ENCODE results near the gene LRRC52. TPM values are rescaled to one million over a fixed set of nuclear protein-coding genes. Genes with fewer than 3 reads are reported as not detected.

Gene LRRC52
- total RNA-seq, 1 donor from 2014 or later: not detected

GRCh38 chr1:165562571-165562970 is 18.8 kb downstream of the LRRC52 start:
- TF ChIP-seq, protein P1, sequence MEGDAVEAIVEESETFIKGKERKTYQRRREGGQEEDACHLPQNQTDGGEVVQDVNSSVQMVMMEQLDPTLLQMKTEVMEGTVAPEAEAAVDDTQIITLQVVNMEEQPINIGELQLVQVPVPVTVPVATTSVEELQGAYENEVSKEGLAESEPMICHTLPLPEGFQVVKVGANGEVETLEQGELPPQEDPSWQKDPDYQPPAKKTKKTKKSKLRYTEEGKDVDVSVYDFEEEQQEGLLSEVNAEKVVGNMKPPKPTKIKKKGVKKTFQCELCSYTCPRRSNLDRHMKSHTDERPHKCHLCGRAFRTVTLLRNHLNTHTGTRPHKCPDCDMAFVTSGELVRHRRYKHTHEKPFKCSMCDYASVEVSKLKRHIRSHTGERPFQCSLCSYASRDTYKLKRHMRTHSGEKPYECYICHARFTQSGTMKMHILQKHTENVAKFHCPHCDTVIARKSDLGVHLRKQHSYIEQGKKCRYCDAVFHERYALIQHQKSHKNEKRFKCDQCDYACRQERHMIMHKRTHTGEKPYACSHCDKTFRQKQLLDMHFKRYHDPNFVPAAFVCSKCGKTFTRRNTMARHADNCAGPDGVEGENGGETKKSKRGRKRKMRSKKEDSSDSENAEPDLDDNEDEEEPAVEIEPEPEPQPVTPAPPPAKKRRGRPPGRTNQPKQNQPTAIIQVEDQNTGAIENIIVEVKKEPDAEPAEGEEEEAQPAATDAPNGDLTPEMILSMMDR (conservative IDR thresholded peaks at IDR 0.05): no peak
- H3K36me3 Mint-ChIP-seq: no peaks in the 10 kb centered on the region
- H3K9me3 Mint-ChIP-seq: no peaks in the 10 kb centered on the region
- H3K4me3 Mint-ChIP-seq: no peak overlapping the region
- no peak overlapping the region for H3K27ac Mint-ChIP-seq
- DNase-seq (ENCODE audit: extremely low spot score, unreplicated experiment): no peak
- peaks cover 5% of the 10 kb centered on the region for H3K4me1 Mint-ChIP-seq (ENCODE audit: unreplicated experiment)
- peaks cover 30% of the 10 kb centered on the region for H3K27me3 Mint-ChIP-seq

DNA sequence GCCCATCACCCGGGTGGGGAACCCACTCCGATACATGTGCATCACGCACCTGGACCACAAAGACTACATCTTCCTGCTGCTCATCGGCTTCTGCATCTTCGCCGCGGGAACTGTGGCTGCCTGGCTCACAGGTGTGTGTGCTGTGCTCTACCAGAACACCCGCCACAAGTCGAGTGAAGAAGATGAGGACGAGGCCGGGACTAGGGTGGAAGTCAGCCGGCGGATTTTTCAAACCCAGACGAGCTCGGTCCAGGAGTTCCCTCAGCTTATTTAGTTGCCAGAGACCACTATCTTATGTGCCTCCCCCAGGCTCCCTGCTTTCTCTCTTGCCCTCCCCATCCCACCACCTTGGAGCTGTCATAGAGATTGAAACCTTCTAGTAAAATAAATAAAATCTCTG is 19.8 kb downstream of the LRRC52 start:
- H3K27me3 Mint-ChIP-seq: peaks cover 35% of the 10 kb centered on the region

DNA sequence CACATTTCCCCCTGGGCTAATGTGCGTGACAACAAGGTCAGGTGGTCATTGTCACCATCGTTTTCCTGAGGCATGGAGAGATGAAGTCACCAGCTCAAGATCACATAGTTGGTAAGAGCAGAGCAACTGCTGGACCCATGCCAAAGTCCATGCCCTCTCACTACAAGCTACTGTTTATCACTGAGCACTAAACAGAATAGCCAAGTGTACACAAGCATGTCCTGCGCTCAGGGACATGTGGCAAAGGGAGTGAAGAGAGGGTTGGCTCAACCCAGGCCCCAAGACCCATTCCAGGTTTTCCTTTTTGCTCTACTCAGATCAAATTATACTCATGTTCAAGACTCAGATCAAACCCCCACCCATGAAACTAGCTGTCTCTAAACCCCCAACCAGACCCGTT is 20.8 kb downstream of the LRRC52 start:
- Mint-ChIP-seq H3K4me1 (ENCODE audit: unreplicated experiment) (peaks cover 5% of the 10 kb centered on the region), H3K4me3 (no peak overlapping the region), H3K36me3 (no peaks in the 10 kb centered on the region), H3K27ac (no peak overlapping the region), H3K27me3 (peaks cover 39% of the 10 kb centered on the region), H3K9me3 (no peaks in the 10 kb centered on the region)
- DNase-seq (ENCODE audit: extremely low spot score, unreplicated experiment): no peak
- TF ChIP-seq, protein P1 (conservative IDR thresholded peaks at IDR 0.05): no peak

More for the DNA sequence above, 19.8 kb downstream of the LRRC52 start:
- TF ChIP-seq, protein P1 (conservative IDR thresholded peaks at IDR 0.05): no peak
- H3K4me3 Mint-ChIP-seq: no peak overlapping the region
- no peaks in the 10 kb centered on the region for H3K9me3 Mint-ChIP-seq
- no peak for DNase-seq (ENCODE audit: extremely low spot score, unreplicated experiment)
- no peak overlapping the region for H3K27ac Mint-ChIP-seq
- no peaks in the 10 kb centered on the region for H3K36me3 Mint-ChIP-seq
- peaks cover 5% of the 10 kb centered on the region for H3K4me1 Mint-ChIP-seq (ENCODE audit: unreplicated experiment)

GRCh38 chr1:165565751-165566490 is 22.1 kb downstream of the LRRC52 start:
- H3K27me3 Mint-ChIP-seq: peaks cover 42% of the 10 kb centered on the region
- TF ChIP-seq, protein P1 (conservative IDR thresholded peaks at IDR 0.05): no peak
- no peak overlapping the region for H3K27ac Mint-ChIP-seq
- H3K4me1 Mint-ChIP-seq (ENCODE audit: unreplicated experiment): no peaks in the 10 kb centered on the region
- H3K36me3 Mint-ChIP-seq: no peaks in the 10 kb centered on the region
- DNase-seq (ENCODE audit: extremely low spot score, unreplicated experiment): no peak
- H3K4me3 Mint-ChIP-seq: no peak overlapping the region
- H3K9me3 Mint-ChIP-seq: no peaks in the 10 kb centered on the region

- Mint-ChIP-seq H3K9me3 (peaks cover 6% of the 10 kb centered on the region), H3K27me3 (peaks cover 40% of the 10 kb centered on the region), H3K27ac (no peak overlapping the region), H3K4me3 (no peak overlapping the region), H3K4me1 (ENCODE audit: unreplicated experiment) (no peaks in the 10 kb centered on the region), H3K36me3 (no peaks in the 10 kb centered on the region)
- no peak for DNase-seq (ENCODE audit: extremely low spot score, unreplicated experiment)
- TF ChIP-seq, protein P1 (conservative IDR thresholded peaks at IDR 0.05): no peak
Observed at GRCh38 chr1:165570078-165570477, 26.3 kb downstream of the LRRC52 start.
